Activated CD8-positive, alpha-beta memory T cell treated with anti-CD3 and anti-CD28 coated beads, Interleukin-2, amount 50 U/mL, for 1 hour (primary cell): ENCODE measurements around the gene POLR1H.
"Not testable (repeated sequence)": the region's sequence is repeated elsewhere in the genome, so short reads cannot be mapped to it uniquely, and the experiment has no call there.

Experiments used
- DNase-seq: peaks from one replicate; pipeline ENCODE4 v3.0.0-alpha.2; 2020; ENCODE audit errors: extremely low read depth

POLR1H gene, protein sequence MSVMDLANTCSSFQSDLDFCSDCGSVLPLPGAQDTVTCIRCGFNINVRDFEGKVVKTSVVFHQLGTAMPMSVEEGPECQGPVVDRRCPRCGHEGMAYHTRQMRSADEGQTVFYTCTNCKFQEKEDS

DNA sequence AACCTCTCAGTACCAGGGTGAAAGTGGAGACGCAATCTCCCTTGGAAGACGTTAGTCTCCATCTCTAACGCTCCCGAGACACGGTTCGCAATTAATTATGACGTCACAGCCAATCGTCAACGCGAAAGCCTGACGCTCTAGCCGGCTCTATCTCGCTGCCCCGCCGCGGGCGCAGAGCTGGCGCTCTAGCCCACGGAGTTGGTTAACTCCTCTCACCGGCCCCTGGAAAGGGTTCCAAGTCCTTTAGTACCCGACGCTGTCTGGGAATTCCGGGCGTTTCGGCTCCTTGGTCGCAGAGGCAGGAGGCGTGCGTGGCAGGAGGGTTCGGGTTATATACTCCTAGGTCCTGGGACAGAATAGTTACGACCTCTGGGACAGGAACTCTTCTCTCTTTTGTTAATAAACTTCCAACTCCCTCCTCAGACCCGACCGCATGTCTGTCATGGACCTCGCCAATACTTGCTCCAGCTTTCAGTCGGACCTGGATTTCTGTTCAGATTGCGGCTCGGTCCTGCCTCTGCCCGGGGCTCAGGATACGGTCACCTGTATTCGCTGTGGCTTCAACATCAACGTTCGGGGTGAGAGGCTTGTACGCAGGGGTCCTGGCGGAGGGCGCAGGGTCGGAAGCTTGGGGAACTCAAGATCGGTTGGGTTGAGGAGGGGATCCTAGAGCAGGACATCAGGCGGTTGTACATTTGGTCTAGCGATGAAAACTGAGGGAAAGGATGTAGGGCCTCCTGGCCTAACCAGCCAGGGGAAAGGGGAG lies at the start of gene POLR1H:
TSS of gene POLR1H (plus strand) at position 174 of the 766 bp plus-strand sequence. CDS start at position 434, 260 bp downstream.
- DNase-seq, result peak; percentile 73

GRCh38 chr6:30013291-30013922 lies 47.7 kb upstream of the POLR1H start:
- no peak for DNase-seq

DNA sequence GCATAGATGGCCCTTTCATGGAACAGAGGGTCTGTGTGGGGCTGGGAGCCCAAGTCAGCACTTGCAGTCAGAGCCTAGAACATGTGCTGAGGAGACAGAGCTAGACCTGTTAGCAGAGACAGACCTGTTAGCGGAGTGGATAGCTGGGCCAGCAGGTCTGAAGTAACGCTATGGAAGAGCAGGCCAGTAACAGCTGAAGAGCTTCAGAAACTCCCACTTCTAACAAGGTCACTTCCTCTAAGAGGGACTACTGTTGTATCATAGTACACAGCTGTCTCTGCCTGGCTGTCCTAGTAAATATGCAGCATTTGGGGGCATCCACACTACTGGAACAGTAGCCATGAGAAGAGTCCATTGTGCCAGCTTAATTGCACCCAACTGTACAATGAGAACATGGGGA lies 41.2 kb upstream of the POLR1H start:
- no peak for DNase-seq

GRCh38 chr6:30020626-30021025 lies 40.4 kb upstream of the POLR1H start:
- DNase-seq, result no peak

- no peak for DNase-seq
Observed at GRCh38 chr6:30022189-30022588, 38.9 kb upstream of the POLR1H start.

DNA sequence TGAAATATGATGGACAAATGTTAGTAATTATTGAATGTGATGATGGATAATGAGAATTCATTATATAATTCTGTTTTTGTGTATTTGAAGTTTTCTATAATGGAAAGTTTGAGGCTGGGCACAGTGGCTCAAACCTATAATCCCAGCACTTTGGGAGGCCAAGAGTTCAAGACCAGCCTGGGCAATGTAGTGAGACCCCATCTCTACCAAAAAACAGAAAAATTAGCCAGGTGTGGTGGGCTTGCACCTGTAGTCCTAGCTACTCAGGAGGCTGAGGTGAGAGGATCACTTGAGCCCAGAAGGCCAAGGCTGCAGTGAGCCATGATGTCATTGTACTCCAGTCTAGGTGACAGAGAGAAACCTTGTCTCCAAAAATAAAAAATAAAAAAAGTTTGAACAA lies 38.4 kb upstream of the POLR1H start:
- DNase-seq, result not testable (repeated sequence)

DNA sequence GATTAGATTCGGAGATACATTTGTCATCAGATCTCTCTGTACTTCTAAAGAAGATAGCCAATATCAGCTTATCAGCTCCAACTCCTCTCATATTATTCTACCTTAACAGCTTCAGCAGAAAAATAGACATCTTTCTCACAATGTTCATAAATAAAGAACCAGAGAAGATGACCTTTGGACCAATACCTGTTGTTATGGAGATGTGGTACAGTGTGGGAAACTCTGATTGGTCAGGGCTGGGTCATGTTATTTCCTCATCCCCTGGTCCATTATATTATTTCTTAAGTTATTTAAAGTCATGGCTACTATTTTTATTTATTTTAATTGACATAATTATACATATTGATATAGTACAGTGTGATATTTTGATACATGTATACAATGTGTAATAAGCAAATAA lies 35.9 kb upstream of the POLR1H start:
- no peak for DNase-seq

DNA sequence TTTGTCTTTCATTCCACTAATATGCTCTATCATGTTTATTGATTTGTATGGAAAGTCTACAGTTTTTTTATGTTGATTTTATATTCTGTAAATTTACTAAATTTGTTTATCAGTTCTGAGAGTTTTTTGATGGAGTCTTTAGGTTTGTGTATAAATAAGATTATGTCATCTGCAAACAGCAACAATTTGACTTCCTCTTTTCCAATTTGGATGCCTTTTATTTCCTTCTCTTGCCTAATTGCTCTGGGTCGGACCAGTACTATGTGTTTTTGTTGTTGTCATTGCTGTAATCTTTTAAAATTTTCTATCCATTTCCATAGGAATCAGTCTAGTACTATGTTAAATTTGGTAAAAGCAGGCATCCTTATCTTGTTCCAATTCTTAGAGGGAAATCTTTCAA lies 31.5 kb upstream of the POLR1H start:
- no peak for DNase-seq

DNA sequence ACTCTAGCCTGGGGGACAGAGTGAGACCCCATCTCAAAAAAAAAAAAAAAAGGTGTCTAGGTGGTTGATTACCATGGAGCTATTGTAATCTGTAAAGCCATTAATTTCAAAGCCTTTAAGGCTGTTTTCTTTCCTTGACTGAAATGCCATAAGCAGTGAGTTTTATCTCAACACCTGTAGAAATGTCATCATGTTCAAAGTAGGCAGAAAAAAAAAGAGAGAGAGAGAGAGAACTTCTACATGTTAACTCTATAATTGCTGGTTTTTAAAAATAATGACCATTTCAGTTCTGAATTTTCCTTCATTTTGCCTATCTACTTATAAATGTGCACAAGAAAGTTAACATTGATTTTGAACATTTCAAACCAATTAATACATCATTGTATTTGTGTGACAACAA lies 29.7 kb upstream of the POLR1H start:
- no peak for DNase-seq

GRCh38 chr6:30033440-30033839 lies 27.6 kb upstream of the POLR1H start:
- not testable (repeated sequence) for DNase-seq

GRCh38 chr6:30035784-30036183 lies 25.3 kb upstream of the POLR1H start:
- DNase-seq, result no peak

DNA sequence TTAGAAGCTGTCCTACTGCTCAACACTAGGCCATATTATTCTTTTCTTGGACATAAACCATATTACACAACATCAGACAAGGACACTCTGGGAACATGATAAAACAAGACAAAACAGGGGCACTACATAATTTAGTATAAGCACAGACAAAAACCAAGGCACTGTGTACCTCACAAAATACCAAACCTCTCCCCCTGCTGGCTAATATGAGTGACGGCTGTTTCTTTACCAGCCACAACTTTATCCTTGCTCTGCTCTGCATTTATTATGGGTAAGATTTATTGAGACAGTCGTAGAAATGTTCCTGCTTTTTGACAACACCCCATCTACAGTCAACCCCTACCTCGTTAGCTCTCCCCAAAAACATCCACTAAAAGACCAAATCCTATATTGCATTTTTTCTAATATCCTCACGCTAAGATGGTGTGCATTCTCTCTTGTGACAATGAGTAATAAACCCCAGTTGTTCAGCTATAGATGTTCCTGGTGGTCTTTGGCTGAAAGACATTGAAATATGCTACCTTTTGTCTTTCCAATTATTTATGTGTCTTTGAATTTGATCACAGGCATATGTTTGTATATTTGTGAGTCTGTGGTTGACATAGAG lies 23.8 kb upstream of the POLR1H start:
- DNase-seq, result no peak

- no peak for DNase-seq
Observed at GRCh38 chr6:30041221-30041620, 19.8 kb upstream of the POLR1H start.

DNA sequence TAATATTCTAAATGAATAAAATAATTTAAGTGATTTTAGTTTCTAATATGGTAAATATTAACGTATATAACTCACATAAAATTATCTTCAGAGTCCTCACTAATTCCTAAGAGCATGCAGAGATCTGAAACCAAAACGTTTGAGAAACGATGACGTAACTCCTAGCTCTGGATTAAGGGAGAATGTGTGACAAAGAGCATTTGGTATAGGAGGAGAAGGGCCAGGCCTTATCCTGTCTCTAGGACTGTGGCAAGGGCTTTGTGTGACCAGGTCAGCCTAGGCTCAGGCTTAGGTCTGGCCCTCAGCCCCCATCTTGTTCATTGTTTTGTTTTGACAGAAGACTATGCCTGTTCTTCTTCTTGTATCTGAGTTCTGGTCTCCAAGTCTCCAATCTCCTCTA lies 19.2 kb upstream of the POLR1H start:
- no peak for DNase-seq

GRCh38 chr6:30042476-30042875 lies 18.6 kb upstream of the POLR1H start:
- DNase-seq, result no peak

GRCh38 chr6:30042914-30043313 lies 18.2 kb upstream of the POLR1H start:
- DNase-seq, result no peak

DNA sequence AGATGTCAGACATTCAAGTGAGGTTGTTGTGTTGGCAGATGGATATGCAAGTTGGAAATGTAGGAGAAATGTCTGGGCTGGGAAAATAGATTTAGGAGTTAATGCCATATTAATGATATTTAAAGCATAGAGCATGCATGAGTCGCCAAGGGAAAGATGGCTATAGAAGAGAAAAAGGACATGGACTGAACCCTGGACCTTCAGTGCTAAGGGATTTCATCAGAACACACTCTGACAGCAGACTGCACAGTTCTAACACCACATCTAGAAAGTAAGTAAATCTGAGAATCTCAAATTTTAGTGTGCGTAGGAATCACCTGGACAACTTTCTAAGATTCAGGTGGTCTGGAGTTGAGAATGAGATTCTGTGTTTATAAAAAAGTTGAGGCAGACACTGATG lies 17.3 kb upstream of the POLR1H start:
- DNase-seq, result no peak

DNA sequence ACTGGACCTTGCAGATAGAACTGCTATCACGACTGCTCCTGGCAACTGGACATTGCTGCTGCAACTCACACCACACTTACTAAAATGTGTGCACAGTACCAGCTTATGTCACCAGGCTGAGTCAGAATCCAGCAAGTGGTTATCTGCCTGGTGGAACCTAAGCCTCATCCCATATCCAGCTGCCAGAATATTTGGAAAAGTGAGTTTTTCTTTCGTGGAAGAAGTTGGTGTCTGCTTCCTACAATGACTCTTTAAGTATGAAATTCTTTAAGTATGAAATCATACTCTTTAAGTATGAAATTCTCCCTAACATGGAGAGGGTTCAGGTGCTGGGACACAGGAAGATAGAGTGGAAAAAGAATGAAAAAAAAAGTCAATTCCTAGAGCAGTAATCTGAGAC lies 16.4 kb upstream of the POLR1H start:
- no peak for DNase-seq

DNA sequence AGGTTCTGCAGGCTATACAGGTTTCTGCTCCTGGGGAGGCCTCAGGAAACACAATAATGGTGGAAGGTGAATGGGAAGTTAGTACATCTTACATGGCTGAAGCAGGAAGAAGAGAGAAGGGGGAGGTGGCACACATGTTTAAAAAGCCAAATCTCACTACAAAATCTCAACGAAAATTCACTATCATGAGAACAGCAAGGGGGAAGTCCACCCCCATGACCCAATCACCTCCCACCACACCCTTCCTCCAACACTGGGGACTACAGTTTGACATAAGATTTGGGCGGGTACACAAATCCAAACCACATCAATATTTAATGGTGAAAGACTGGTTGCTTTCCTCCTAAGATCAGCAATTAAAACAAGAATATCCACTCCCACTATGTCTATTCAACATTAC lies 13.8 kb upstream of the POLR1H start:
- no peak for DNase-seq

DNA sequence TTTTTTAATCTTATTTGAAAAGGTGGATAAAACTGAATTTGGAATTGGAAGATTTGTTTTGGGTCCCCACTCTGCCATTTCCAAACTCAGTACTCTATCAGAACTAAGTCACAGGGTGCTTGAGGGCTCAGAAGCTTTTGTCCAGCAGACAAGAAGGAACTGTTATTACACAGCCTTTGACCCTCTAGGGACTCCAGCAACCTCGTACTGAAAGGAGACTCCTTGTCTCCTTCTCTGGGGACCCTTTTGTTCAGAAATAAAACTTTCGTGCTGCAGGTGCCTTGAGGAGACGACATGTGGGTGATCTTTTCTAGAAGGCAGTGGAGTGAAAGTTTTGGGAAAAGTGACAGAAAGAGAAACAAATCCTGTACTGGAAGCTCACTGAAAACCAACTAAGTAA lies 7.4 kb upstream of the POLR1H start:
- no peak for DNase-seq

- no peak for DNase-seq
Observed at GRCh38 chr6:30055513-30055912, 5.6 kb upstream of the POLR1H start.

DNA sequence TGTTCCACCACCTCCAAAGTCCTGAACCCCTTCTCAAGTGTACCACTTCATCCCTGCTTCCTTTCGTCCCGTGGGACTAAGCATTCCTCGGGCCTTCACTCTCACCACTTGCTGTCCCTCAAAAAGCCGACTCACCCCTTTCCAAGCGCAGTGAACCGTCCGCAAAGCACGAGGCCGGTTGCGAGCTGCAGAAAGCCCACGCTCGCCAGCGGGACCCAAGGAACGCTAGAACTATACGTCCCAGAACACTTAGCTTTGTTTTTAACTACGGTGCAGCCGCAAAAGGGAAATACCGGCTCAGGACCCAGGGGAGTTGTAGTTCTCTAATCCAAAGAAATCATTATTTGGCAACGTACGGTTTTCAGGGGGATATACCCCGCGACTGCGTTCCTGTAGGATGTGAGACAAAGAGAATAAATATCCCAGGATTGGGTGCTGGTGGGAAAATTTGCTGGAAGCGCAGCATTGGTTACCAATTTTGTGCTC lies 416 bp upstream of the POLR1H start:
- no peak for DNase-seq
